KG1 (cell line): ENCODE measurements around the gene ENO4.

ENCODE experiments used
- DNase-seq: peaks from one replicate; lab custom pipeline; 2025; lab: John Stamatoyannopoulos, UW

ENO4 gene

GRCh38 chr10:116913695-116914094 lies 64.4 kb downstream of the ENO4 start:
- no peak for DNase-seq

- DNase-seq, result no peak
Measured at GRCh38 chr10:116915340-116915739, 66.0 kb downstream of the ENO4 start.

- no peak for DNase-seq
Measured at GRCh38 chr10:116917481-116917880, 68.2 kb downstream of the ENO4 start.

- no peak for DNase-seq
Measured at GRCh38 chr10:116918583-116918982, 69.3 kb downstream of the ENO4 start.

GRCh38 chr10:116919164-116919563 lies 69.9 kb downstream of the ENO4 start:
- no peak for DNase-seq

- DNase-seq, result no peak
Measured at GRCh38 chr10:116919706-116920105, 70.4 kb downstream of the ENO4 start.

GRCh38 chr10:116925056-116925455 lies 75.8 kb downstream of the ENO4 start:
- DNase-seq, result no peak

- DNase-seq, result no peak
Measured at GRCh38 chr10:116926426-116926825, 77.1 kb downstream of the ENO4 start.

- no peak for DNase-seq
Measured at GRCh38 chr10:116931806-116932205, 82.5 kb downstream of the ENO4 start.
